DOHH2 (cell line): ENCODE measurements around the gene ENSA.
A peak's percentile ranks its signal among the peaks of the same experiment; 100 is the strongest.

Experiments
- H3F3A ChIP-seq: fragments of 200-600 bp; sonication (generic), shearing (Covaris generic); 2 replicates; pipeline ENCODE4 v1.6.0; 2016; ENCODE audit warnings: antibody characterized with exemption, mild to moderate bottlenecking; ENCODE audit not compliant: control insufficient read depth, insufficient read depth
- H3K27ac ChIP-seq: fragments of 200-600 bp; sonication (generic); 2 replicates; pipeline ENCODE4 v1.5.1; 2014; ENCODE audit warnings: low read depth, mild to moderate bottlenecking, low read length, moderate library complexity
- H3K27me3 ChIP-seq: fragments of 200-600 bp; sonication (generic); 2 replicates; pipeline ENCODE4 v1.6.1; 2014; ENCODE audit warnings: mild to moderate bottlenecking, low read length, mixed read lengths; ENCODE audit not compliant: control insufficient read depth
- H3K36me3 ChIP-seq: fragments of 200-600 bp; sonication (generic); 2 replicates; pipeline ENCODE4 v1.6.1; 2014; ENCODE audit warnings: mild to moderate bottlenecking, low read length, moderate library complexity, mixed read lengths; ENCODE audit not compliant: control insufficient read depth
- H3K4me1 ChIP-seq: fragments of 200-600 bp; sonication (generic); 2 replicates; pipeline ENCODE4 v1.6.1; 2014; ENCODE audit warnings: mild to moderate bottlenecking, low read length, mixed read lengths; ENCODE audit not compliant: control insufficient read depth
- H3K4me2 ChIP-seq: fragments of 200-600 bp; sonication (generic); 2 replicates; pipeline ENCODE4 v1.6.0; 2014; ENCODE audit warnings: mild to moderate bottlenecking, low read length, moderate library complexity
- H3K4me3 ChIP-seq: fragments of 200-600 bp; sonication (generic); 2 replicates; pipeline ENCODE4 v1.5.1; 2014; ENCODE audit warnings: mild to moderate bottlenecking, low read length, mixed read lengths
- H3K79me2 ChIP-seq: fragments of 200-600 bp; sonication (generic); 2 replicates; pipeline ENCODE4 v1.6.1; 2014; ENCODE audit warnings: mild to moderate bottlenecking, low read length, mixed read lengths; ENCODE audit not compliant: control insufficient read depth
- H3K9me2 ChIP-seq: fragments of 200-600 bp; sonication (generic); replicated peaks from 2 replicates; pipeline ENCODE4 v1.6.1; 2014; ENCODE audit warnings: mild to moderate bottlenecking, low read length, mixed read lengths; ENCODE audit not compliant: control insufficient read depth
- H3K9me3 ChIP-seq: fragments of 200-600 bp; sonication (generic); 2 replicates; pipeline ENCODE4 v1.6.1; 2014; ENCODE audit warnings: antibody characterized with exemption, low read length, mixed read lengths; ENCODE audit not compliant: control insufficient read depth, insufficient read depth
- H4K20me1 ChIP-seq: fragments of 200-600 bp; sonication (generic); 2 replicates; pipeline ENCODE4 v1.6.0; 2014; ENCODE audit warnings: low read depth, mild to moderate bottlenecking, antibody characterized with exemption, low read length, moderate library complexity; ENCODE audit not compliant: control insufficient read depth, insufficient read depth
- EZH2phosphoT487 ChIP-seq: fragments of 200-600 bp; sonication (generic); IDR thresholded peaks from 2 replicates; pipeline ENCODE4 v1.6.1; 2017; ENCODE audit warnings: borderline replicate concordance, mild to moderate bottlenecking, antibody characterized with exemption, low read length, moderate library complexity, mixed read lengths
- TF ChIP-seq, protein P1 (sequence below): fragments of 200-600 bp; sonication (generic); IDR thresholded peaks from one replicate; pipeline ENCODE4 v1.5.1; 2014; ENCODE audit warnings: antibody characterized with exemption, mild to moderate bottlenecking, low read depth, low read length; ENCODE audit not compliant: poor library complexity, severe bottlenecking

ENSA gene

DNA sequence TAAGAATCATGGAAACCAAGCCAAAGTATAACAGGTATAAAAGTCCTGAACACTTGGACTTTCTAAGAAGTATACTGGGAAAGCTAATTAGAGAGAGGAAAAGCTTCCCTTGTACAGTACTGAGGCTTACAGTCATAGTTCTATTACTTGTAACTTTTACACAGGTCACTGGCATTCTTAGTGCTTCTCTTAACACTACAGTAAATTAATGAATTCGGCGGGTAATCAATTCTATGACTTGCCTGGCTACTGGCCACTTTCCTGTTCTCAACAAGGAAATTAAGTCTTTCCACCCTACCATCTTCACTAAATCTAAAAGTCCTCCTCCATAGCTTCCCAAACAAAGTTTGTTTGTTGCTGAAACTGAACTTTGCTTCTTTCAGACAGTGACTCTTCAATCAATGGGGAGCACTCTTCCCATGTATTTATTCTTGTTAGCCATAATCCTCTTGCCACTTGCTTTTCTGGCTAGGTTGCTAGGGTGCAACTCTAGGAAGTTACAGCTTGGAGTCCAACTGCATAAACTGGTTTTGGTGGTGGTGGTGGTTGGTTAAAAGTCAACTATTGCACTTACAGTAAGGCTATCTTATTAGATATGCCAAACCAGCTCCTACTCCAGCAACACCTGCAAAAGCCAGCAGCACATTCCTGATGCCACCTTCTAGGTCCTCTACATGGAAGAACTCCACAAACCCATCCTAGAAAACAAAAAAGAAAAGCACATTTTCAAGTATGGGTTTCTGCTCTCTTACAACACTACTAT, 52.4 kb downstream of the ENSA start:
- peaks cover 45% of the 10 kb centered on the region for H4K20me1 ChIP-seq

DNA sequence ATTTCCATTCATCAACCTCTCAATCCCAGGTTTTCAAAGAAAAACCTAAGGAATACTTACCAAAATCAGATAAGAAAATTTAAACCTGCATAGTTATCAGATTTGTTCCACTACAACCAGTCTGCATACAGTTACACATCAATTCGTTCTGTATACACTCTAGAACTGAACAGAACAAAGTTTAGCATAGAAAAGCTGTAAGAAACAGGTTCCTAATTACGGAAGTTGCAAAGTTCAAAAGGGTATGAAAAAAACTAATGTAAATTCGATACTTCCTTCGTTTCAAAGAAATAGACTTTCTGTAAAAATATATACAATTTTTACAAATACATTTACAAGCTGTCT, 53.1 kb downstream of the ENSA start:
- H3K4me3 ChIP-seq, result peak overlapping the region; percentile 87
- no peaks in the 10 kb centered on the region for H3K9me3 ChIP-seq
- H3F3A ChIP-seq, result peaks cover 12% of the 10 kb centered on the region
- H3K4me1 ChIP-seq, result peaks cover 65% of the 10 kb centered on the region
- peaks cover 45% of the 10 kb centered on the region for H4K20me1 ChIP-seq
- H3K36me3 ChIP-seq, result peaks cover 77% of the 10 kb centered on the region
- TF ChIP-seq EZH2phosphoT487, result no peak
- TF ChIP-seq, protein P1, sequence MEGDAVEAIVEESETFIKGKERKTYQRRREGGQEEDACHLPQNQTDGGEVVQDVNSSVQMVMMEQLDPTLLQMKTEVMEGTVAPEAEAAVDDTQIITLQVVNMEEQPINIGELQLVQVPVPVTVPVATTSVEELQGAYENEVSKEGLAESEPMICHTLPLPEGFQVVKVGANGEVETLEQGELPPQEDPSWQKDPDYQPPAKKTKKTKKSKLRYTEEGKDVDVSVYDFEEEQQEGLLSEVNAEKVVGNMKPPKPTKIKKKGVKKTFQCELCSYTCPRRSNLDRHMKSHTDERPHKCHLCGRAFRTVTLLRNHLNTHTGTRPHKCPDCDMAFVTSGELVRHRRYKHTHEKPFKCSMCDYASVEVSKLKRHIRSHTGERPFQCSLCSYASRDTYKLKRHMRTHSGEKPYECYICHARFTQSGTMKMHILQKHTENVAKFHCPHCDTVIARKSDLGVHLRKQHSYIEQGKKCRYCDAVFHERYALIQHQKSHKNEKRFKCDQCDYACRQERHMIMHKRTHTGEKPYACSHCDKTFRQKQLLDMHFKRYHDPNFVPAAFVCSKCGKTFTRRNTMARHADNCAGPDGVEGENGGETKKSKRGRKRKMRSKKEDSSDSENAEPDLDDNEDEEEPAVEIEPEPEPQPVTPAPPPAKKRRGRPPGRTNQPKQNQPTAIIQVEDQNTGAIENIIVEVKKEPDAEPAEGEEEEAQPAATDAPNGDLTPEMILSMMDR, result no peak
- no peaks in the 10 kb centered on the region for H3K27me3 ChIP-seq
- no peaks in the 10 kb centered on the region for H3K9me2 ChIP-seq
- H3K4me2 ChIP-seq, result peak overlapping the region; percentile 90
- H3K27ac ChIP-seq, result no peak overlapping the region
- H3K79me2 ChIP-seq, result peaks cover 81% of the 10 kb centered on the region

More for the DNA sequence above, 52.4 kb downstream of the ENSA start:
- no peaks in the 10 kb centered on the region for H3K27me3 ChIP-seq
- peak overlapping the region; percentile 90 for H3K4me2 ChIP-seq
- TF ChIP-seq EZH2phosphoT487, result no peak
- TF ChIP-seq, protein P1, result no peak
- H3K9me3 ChIP-seq, result no peaks in the 10 kb centered on the region
- H3K4me1 ChIP-seq, result peaks cover 65% of the 10 kb centered on the region
- H3K4me3 ChIP-seq, result peak overlapping the region; percentile 87
- 0 out of 2 replicates have a peak overlapping the region, but pooled peaks have one; percentile 79 for H3K27ac ChIP-seq
- H3K9me2 ChIP-seq, result no peaks in the 10 kb centered on the region
- H3K36me3 ChIP-seq, result peaks cover 74% of the 10 kb centered on the region
- H3K79me2 ChIP-seq, result peaks cover 78% of the 10 kb centered on the region
- peaks cover 11% of the 10 kb centered on the region for H3F3A ChIP-seq

DNA sequence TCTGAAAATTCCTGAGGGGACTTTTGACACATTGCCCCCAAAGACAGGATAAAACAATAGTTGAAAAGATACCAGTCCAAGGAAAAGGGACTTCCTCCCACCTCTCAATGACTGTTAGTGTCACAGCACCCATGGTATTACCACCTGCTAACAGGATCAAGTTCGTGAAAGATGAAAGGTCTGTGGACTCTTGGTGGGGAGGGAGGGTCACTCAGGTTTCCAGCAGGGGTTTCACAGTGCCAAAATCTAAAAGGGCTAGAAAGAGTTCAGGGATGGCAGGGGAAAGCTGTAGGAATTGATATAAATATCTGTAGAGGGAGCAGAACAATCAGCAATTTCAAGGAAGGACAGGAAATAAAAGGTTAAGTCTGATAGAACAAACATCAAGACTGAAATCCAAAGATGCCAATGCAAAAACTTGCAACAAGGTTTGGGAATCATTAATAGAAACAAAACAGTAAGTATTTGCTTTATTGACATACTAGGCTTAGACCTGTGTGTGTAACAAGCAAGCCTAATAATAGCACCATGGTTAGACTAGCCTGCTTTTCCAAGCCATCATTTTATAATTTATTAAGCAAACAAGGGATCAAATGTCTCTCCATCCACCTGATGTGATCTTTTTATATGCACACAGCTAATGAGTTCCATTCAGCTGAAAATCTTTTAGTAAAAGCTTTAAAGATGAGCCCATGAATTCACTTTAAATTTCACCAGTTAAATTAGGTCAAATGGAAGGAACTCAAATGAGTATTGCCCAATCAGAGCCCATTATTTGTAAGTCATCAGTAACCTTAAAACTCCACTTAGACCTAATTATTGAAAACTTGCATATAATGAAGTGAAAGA, 53.7 kb downstream of the ENSA start:
- Histone ChIP-seq H4K20me1 (peaks cover 45% of the 10 kb centered on the region), H3K4me1 (peaks cover 67% of the 10 kb centered on the region)

More for the DNA sequence above, 53.7 kb downstream of the ENSA start:
- Histone ChIP-seq H3K27me3 (no peaks in the 10 kb centered on the region), H3K27ac (no peak overlapping the region), H3K9me2 (no peaks in the 10 kb centered on the region), H3K9me3 (no peaks in the 10 kb centered on the region), H3K36me3 (peaks cover 81% of the 10 kb centered on the region), H3K79me2 (peaks cover 85% of the 10 kb centered on the region), H3F3A (peaks cover 18% of the 10 kb centered on the region), H3K4me3 (peak overlapping the region; percentile 87), H3K4me2 (peak overlapping the region; percentile 90)
- TF ChIP-seq, protein P1, result no peak
- no peak for TF ChIP-seq EZH2phosphoT487
